Skeletal muscle tissue (tissue), 4 donors: ENCODE results near the gene POC1B. TPM values are rescaled to one million over a fixed set of nuclear protein-coding genes. Genes with fewer than 3 reads are reported as not detected.

ENCODE experiments used
- H3K27ac ChIP-seq: one replicate; pipeline ENCODE4 v1.7.0; 2013; ENCODE audit warnings: mild to moderate bottlenecking, low read depth, low read length, inconsistent platforms
- H3K27me3 ChIP-seq, 3 donors: one replicate each; pipeline ENCODE4 v1.7.0; 2013; ENCODE audit warnings: low read length in 3 of 3; ENCODE audit not compliant: control insufficient read depth in 3 of 3, insufficient read depth in 3 of 3
- H3K36me3 ChIP-seq, 3 donors: one replicate each; pipeline ENCODE4 v1.7.0; 2013; ENCODE audit warnings: low read length in 3 of 3; ENCODE audit not compliant: control insufficient read depth in 3 of 3, insufficient read depth in 3 of 3
- H3K4me1 ChIP-seq, 3 donors: one replicate each; pipeline ENCODE4 v1.7.0; 2013; ENCODE audit warnings: low read length in 3 of 3, mild to moderate bottlenecking in 3 of 3; ENCODE audit not compliant: control insufficient read depth in 3 of 3, insufficient read depth in 3 of 3
- H3K4me3 ChIP-seq, 3 donors: one replicate each; pipeline ENCODE4 v1.7.0; 2013; ENCODE audit warnings: low read length in 3 of 3
- H3K9ac ChIP-seq, 3 donors: one replicate each; pipeline ENCODE4 v1.7.0; 2013; ENCODE audit warnings: low read length in 3 of 3, mild to moderate bottlenecking in 3 of 3, moderate library complexity in 2 of 3, low read depth in 1 of 3
- H3K9me3 ChIP-seq, 3 donors: one replicate each; pipeline ENCODE4 v1.7.0; 2013; ENCODE audit warnings: low read length in 3 of 3; ENCODE audit not compliant: control insufficient read depth in 3 of 3
- total RNA-seq: library from RNA; depleted of rRNA; stranded (reverse); fragments of >200 nt; gene quantifications from one replicate; pipeline ENCODE4 v1.2.3, GENCODE V29; 2014
- donor health status: Osteomylitis.

Gene POC1B
- total RNA-seq, 1 donor from 2014 or later, result 36.5 TPM

GRCh38 chr12:89523393-89523792 is 2.5 kb downstream of the POC1B start:
- Histone ChIP-seq H3K36me3 (no peaks in the 10 kb centered on the region), H3K9ac (peak overlapping the region in 1 of 3 donors; percentile 86), H3K4me3 (peak overlapping the region; percentile 94 to 98 (median 97)), H3K4me1 (peaks cover 14 to 42% (median 16%) of the 10 kb centered on the region in 3 donors), H3K9me3 (no peaks in the 10 kb centered on the region), H3K27ac (no peak overlapping the region), H3K27me3 (no peaks in the 10 kb centered on the region)

- H3K4me3 ChIP-seq, result no peak overlapping the region
- no peak overlapping the region for H3K9ac ChIP-seq
- H3K27me3 ChIP-seq, result no peaks in the 10 kb centered on the region
- no peak overlapping the region for H3K27ac ChIP-seq
- H3K36me3 ChIP-seq, result no peaks in the 10 kb centered on the region
- no peaks in the 10 kb centered on the region for H3K9me3 ChIP-seq
- peaks cover 11 to 36% (median 13%) of the 10 kb centered on the region in 3 donors for H3K4me1 ChIP-seq
Measured at GRCh38 chr12:89521364-89522223, 4.3 kb downstream of the POC1B start.

- no peaks in the 10 kb centered on the region for H3K27me3 ChIP-seq
- peaks cover 2 to 12% (median 4%) of the 10 kb centered on the region in 3 donors for H3K4me1 ChIP-seq
- no peaks in the 10 kb centered on the region for H3K36me3 ChIP-seq
Measured at GRCh38 chr12:89517720-89518119, 8.1 kb downstream of the POC1B start.

GRCh38 chr12:89516633-89517032 is 9.2 kb downstream of the POC1B start:
- Histone ChIP-seq H3K27me3 (no peaks in the 10 kb centered on the region), H3K4me3 (no peak overlapping the region), H3K9ac (no peak overlapping the region), H3K9me3 (no peaks in the 10 kb centered on the region), H3K36me3 (no peaks in the 10 kb centered on the region), H3K27ac (no peak overlapping the region), H3K4me1 (peaks cover 2 to 4% (median 2%) of the 10 kb centered on the region in 3 donors)

More at GRCh38 chr12:89517720-89518119, 8.1 kb downstream of the POC1B start:
- Histone ChIP-seq H3K27ac (no peak overlapping the region), H3K4me3 (no peak overlapping the region), H3K9ac (no peak overlapping the region), H3K9me3 (no peaks in the 10 kb centered on the region)

GRCh38 chr12:89514751-89515150 is 11.1 kb downstream of the POC1B start:
- Histone ChIP-seq H3K9ac (no peak overlapping the region), H3K27ac (no peak overlapping the region), H3K4me3 (no peak overlapping the region), H3K27me3 (no peaks in the 10 kb centered on the region), H3K9me3 (no peaks in the 10 kb centered on the region), H3K36me3 (no peaks in the 10 kb centered on the region), H3K4me1 (no peaks in the 10 kb centered on the region)

GRCh38 chr12:89513544-89513943 is 12.3 kb downstream of the POC1B start:
- Histone ChIP-seq H3K27ac (no peak overlapping the region), H3K4me1 (no peaks in the 10 kb centered on the region), H3K9ac (no peak overlapping the region), H3K4me3 (no peak overlapping the region), H3K36me3 (no peaks in the 10 kb centered on the region), H3K27me3 (no peaks in the 10 kb centered on the region), H3K9me3 (no peaks in the 10 kb centered on the region)

GRCh38 chr12:89507015-89507824 is 18.6 kb downstream of the POC1B start:
- Histone ChIP-seq H3K9me3 (no peaks in the 10 kb centered on the region), H3K36me3 (no peaks in the 10 kb centered on the region), H3K27ac (no peak overlapping the region), H3K9ac (no peak overlapping the region), H3K4me1 (no peaks in the 10 kb centered on the region), H3K4me3 (no peak overlapping the region), H3K27me3 (no peaks in the 10 kb centered on the region)

GRCh38 chr12:89506050-89506449 is 19.8 kb downstream of the POC1B start:
- H3K9me3 ChIP-seq, result no peaks in the 10 kb centered on the region
- H3K9ac ChIP-seq, result no peak overlapping the region
- H3K27me3 ChIP-seq, result no peaks in the 10 kb centered on the region
- H3K4me1 ChIP-seq, result no peaks in the 10 kb centered on the region
- no peak overlapping the region for H3K4me3 ChIP-seq
- no peak overlapping the region for H3K27ac ChIP-seq
- H3K36me3 ChIP-seq, result no peaks in the 10 kb centered on the region

- no peaks in the 10 kb centered on the region for H3K36me3 ChIP-seq
Measured at GRCh38 chr12:89504560-89505346, 21.1 kb downstream of the POC1B start.

More at GRCh38 chr12:89504560-89505346, 21.1 kb downstream of the POC1B start:
- H3K4me3 ChIP-seq, result no peak overlapping the region
- H3K9ac ChIP-seq, result no peak overlapping the region
- H3K27ac ChIP-seq, result no peak overlapping the region
- H3K9me3 ChIP-seq, result no peaks in the 10 kb centered on the region
- H3K27me3 ChIP-seq, result no peaks in the 10 kb centered on the region
- no peaks in the 10 kb centered on the region for H3K4me1 ChIP-seq
